Upper lobe of left lung (tissue), 4 donors: Measurements from ENCODE around the gene SCFD2.
A peak's percentile ranks its signal among the peaks of the same experiment; 100 is the strongest.

Source experiments
- CTCF ChIP-seq, 6 experiments: fragments of 450-650 bp in 4 of 6; fragments of 200-600 bp in 2 of 6; sonication (generic) in 2 of 6; IDR thresholded peaks; one replicate each; pipeline ENCODE4 v1.5.1; 2016 to 2019; ENCODE audit warnings: antibody characterized with exemption in 6 of 6
- EP300 ChIP-seq, 4 donors: sonication (generic); formaldehyde crosslinking; IDR thresholded peaks; one replicate each; pipeline ENCODE4 v1.5.1; 2017; ENCODE audit warnings: antibody characterized with exemption in 4 of 4, control low read depth in 2 of 4

DNA sequence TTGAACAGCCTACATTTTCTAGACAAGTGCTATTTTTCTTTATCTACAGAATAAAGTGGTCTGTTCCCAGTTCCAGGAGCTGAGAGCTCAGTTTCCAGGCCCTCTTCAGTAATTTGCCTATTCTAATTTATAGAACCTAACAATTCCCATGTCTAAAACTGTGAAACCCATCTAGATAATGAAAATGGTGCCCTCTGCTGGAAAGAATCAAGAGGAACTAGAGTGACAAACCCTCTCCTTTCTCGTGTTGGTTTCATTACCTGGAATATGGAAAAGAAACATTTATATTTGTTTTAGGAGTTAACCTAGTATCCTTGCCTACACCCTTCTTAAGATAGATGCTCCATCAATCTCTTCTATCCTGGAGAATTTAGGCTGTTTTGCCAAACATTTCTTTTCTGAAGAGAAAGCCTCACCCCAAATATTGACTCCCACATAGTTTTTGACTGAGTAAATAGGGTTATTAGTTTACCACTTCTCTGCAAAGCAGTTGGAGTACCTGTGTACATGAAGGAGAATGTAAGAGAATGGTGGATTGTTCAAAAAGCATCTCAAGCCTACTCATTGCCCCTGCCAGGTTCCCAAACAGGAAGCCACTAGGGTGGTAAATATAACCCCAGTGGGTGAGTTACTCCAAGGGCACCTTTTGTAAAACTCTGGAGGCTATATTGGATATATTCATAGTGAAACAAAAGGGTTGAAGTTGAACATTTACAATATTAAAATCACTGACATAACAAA lies 382.1 kb downstream of the SCFD2 start:
- TF ChIP-seq CTCF (IDR thresholded peaks at IDR 0.05) (peak; percentile 40 to 71 (median 63)), EP300 (IDR thresholded peaks at IDR 0.05) (no peak)
